Mucosa of stomach (tissue), 1 donor: ENCODE results near the gene ACTG1.

Experiments used
- H3K27me3 ChIP-seq: one replicate; pipeline ENCODE4 v1.7.0; 2013; ENCODE audit warnings: mild to moderate bottlenecking, low read length; ENCODE audit not compliant: control insufficient read depth, insufficient read depth
- H3K36me3 ChIP-seq: one replicate; pipeline ENCODE4 v1.7.0; 2013; ENCODE audit warnings: low read length; ENCODE audit not compliant: control insufficient read depth, insufficient read depth
- H3K4me1 ChIP-seq: one replicate; pipeline ENCODE4 v1.7.0; 2013; ENCODE audit warnings: mild to moderate bottlenecking, low read length; ENCODE audit not compliant: control insufficient read depth, insufficient read depth
- H3K4me3 ChIP-seq: one replicate; pipeline ENCODE4 v1.7.0; 2013; ENCODE audit warnings: low read length
- H3K9ac ChIP-seq: one replicate; pipeline ENCODE4 v1.7.0; 2013; ENCODE audit warnings: mild to moderate bottlenecking, low read length, moderate library complexity
- H3K9me3 ChIP-seq: one replicate; pipeline ENCODE4 v1.7.0; 2013; ENCODE audit warnings: mild to moderate bottlenecking, low read length, moderate library complexity; ENCODE audit not compliant: control insufficient read depth
- donor health status: Pancreatic carcinoma.

The ACTG1 gene

GRCh38 chr17:81551458-81552243, 39.1 kb upstream of the ACTG1 start:
- H3K36me3 ChIP-seq = no peaks in the 10 kb centered on the region
- H3K27me3 ChIP-seq = no peaks in the 10 kb centered on the region
- peak overlapping the region; percentile 74 for H3K4me3 ChIP-seq
- H3K4me1 ChIP-seq = peaks cover 31% of the 10 kb centered on the region
- no peaks in the 10 kb centered on the region for H3K9me3 ChIP-seq
- H3K9ac ChIP-seq = peak overlapping the region; percentile 66

- Histone ChIP-seq H3K27me3 (no peaks in the 10 kb centered on the region), H3K4me3 (peak overlapping the region; percentile 74), H3K9ac (peak overlapping the region; percentile 66), H3K36me3 (no peaks in the 10 kb centered on the region), H3K9me3 (no peaks in the 10 kb centered on the region), H3K4me1 (peaks cover 24% of the 10 kb centered on the region)
These were observed 38.3 kb upstream of the ACTG1 start for GRCh38 chr17:81550830-81551457.

- Histone ChIP-seq H3K4me1 (peaks cover 19% of the 10 kb centered on the region), H3K36me3 (no peaks in the 10 kb centered on the region), H3K27me3 (no peaks in the 10 kb centered on the region), H3K9ac (no peak overlapping the region), H3K9me3 (no peaks in the 10 kb centered on the region), H3K4me3 (no peak overlapping the region)
These were observed 37.7 kb upstream of the ACTG1 start for GRCh38 chr17:81550285-81550684.

GRCh38 chr17:81549826-81550225, 37.2 kb upstream of the ACTG1 start:
- H3K27me3 ChIP-seq = no peaks in the 10 kb centered on the region
- peaks cover 19% of the 10 kb centered on the region for H3K4me1 ChIP-seq
- H3K9ac ChIP-seq = no peak overlapping the region
- no peaks in the 10 kb centered on the region for H3K36me3 ChIP-seq
- no peak overlapping the region for H3K4me3 ChIP-seq
- no peaks in the 10 kb centered on the region for H3K9me3 ChIP-seq

GRCh38 chr17:81549031-81549557, 36.5 kb upstream of the ACTG1 start:
- Histone ChIP-seq H3K9ac (no peak overlapping the region), H3K27me3 (no peaks in the 10 kb centered on the region), H3K4me1 (peaks cover 19% of the 10 kb centered on the region), H3K4me3 (no peak overlapping the region), H3K36me3 (no peaks in the 10 kb centered on the region), H3K9me3 (no peaks in the 10 kb centered on the region)

- no peak overlapping the region for H3K9ac ChIP-seq
- no peaks in the 10 kb centered on the region for H3K27me3 ChIP-seq
- H3K4me1 ChIP-seq = peaks cover 9% of the 10 kb centered on the region
- no peaks in the 10 kb centered on the region for H3K9me3 ChIP-seq
- H3K36me3 ChIP-seq = no peaks in the 10 kb centered on the region
- H3K4me3 ChIP-seq = no peak overlapping the region
These were observed 35.0 kb upstream of the ACTG1 start for GRCh38 chr17:81547614-81547982.

- no peaks in the 10 kb centered on the region for H3K9me3 ChIP-seq
- no peaks in the 10 kb centered on the region for H3K27me3 ChIP-seq
- H3K36me3 ChIP-seq = no peaks in the 10 kb centered on the region
- peaks cover 9% of the 10 kb centered on the region for H3K4me1 ChIP-seq
- no peak overlapping the region for H3K9ac ChIP-seq
- H3K4me3 ChIP-seq = no peak overlapping the region
These were observed 34.5 kb upstream of the ACTG1 start for GRCh38 chr17:81546906-81547613.

GRCh38 chr17:81545160-81545949, 32.8 kb upstream of the ACTG1 start:
- Histone ChIP-seq H3K36me3 (no peaks in the 10 kb centered on the region), H3K4me3 (no peak overlapping the region), H3K9me3 (no peaks in the 10 kb centered on the region), H3K27me3 (no peaks in the 10 kb centered on the region), H3K4me1 (no peaks in the 10 kb centered on the region), H3K9ac (no peak overlapping the region)

GRCh38 chr17:81544281-81544974, 31.8 kb upstream of the ACTG1 start:
- Histone ChIP-seq H3K4me1 (no peaks in the 10 kb centered on the region), H3K9me3 (no peaks in the 10 kb centered on the region), H3K27me3 (no peaks in the 10 kb centered on the region), H3K36me3 (no peaks in the 10 kb centered on the region), H3K9ac (no peak overlapping the region), H3K4me3 (no peak overlapping the region)

GRCh38 chr17:81543756-81544155, 31.2 kb upstream of the ACTG1 start:
- H3K4me1 ChIP-seq = no peaks in the 10 kb centered on the region
- no peak overlapping the region for H3K9ac ChIP-seq
- no peaks in the 10 kb centered on the region for H3K27me3 ChIP-seq
- H3K36me3 ChIP-seq = no peaks in the 10 kb centered on the region
- no peak overlapping the region for H3K4me3 ChIP-seq
- H3K9me3 ChIP-seq = no peaks in the 10 kb centered on the region

- no peaks in the 10 kb centered on the region for H3K36me3 ChIP-seq
These were observed 30.7 kb upstream of the ACTG1 start for GRCh38 chr17:81543339-81543675.

More at GRCh38 chr17:81543339-81543675, 30.7 kb upstream of the ACTG1 start:
- H3K9me3 ChIP-seq = no peaks in the 10 kb centered on the region
- H3K9ac ChIP-seq = no peak overlapping the region
- no peaks in the 10 kb centered on the region for H3K27me3 ChIP-seq
- no peak overlapping the region for H3K4me3 ChIP-seq
- H3K4me1 ChIP-seq = no peaks in the 10 kb centered on the region
